Glutamatergic neuron (in vitro differentiated cells): Measurements from ENCODE around the gene DDX39B. TPM values are rescaled to one million over a fixed set of nuclear protein-coding genes. Genes with fewer than 3 reads are reported as not detected.
A peak's percentile ranks its signal among the peaks of the same experiment; 100 is the strongest.

Source experiments
- DNase-seq: peaks from one replicate; pipeline ENCODE4 v3.0.0; 2022
- H3K27ac Mint-ChIP-seq: one replicate; pipeline ENCODE4 v1.8.0; 2020; ENCODE audit warnings: mild to moderate bottlenecking, mixed read lengths, inconsistent platforms; ENCODE audit not compliant: unreplicated experiment
- H3K27me3 Mint-ChIP-seq: one replicate; pipeline ENCODE4 v1.8.0; 2020; ENCODE audit warnings: mild to moderate bottlenecking, moderate library complexity, mixed read lengths, inconsistent platforms; ENCODE audit not compliant: unreplicated experiment
- H3K36me3 Mint-ChIP-seq: one replicate; pipeline ENCODE4 v1.8.0; 2020; ENCODE audit warnings: mild to moderate bottlenecking, mixed read lengths, inconsistent platforms; ENCODE audit not compliant: unreplicated experiment
- H3K4me1 Mint-ChIP-seq: one replicate; pipeline ENCODE4 v1.8.0; 2020; ENCODE audit warnings: mild to moderate bottlenecking, low read depth, mixed read lengths, inconsistent platforms; ENCODE audit not compliant: unreplicated experiment
- H3K4me3 Mint-ChIP-seq: one replicate; pipeline ENCODE4 v1.8.0; 2020; ENCODE audit warnings: mild to moderate bottlenecking, mixed read lengths, inconsistent platforms; ENCODE audit not compliant: unreplicated experiment
- H3K9me3 Mint-ChIP-seq: one replicate; pipeline ENCODE4 v1.8.0; 2020; ENCODE audit warnings: mild to moderate bottlenecking, moderate library complexity, mixed read lengths, inconsistent platforms; ENCODE audit not compliant: unreplicated experiment
- CTCF ChIP-seq: fragments of 200-600 bp; sonication (generic); IDR thresholded peaks from one replicate; pipeline ENCODE4 v1.5.0; 2021; ENCODE audit not compliant: partially characterized antibody, unreplicated experiment
- total RNA-seq: library from RNA; stranded (reverse); fragmentation: NEBNext Ultra II Directional; extraction: Animal tissue kit (Norgen Biotek cat#: 25700); gene quantifications from one replicate; pipeline ENCODE4 v1.2.1, GENCODE V29; 2021; ENCODE audit not compliant: unreplicated experiment

Gene DDX39B
- total RNA-seq, 1 donor from 2014 or later: 526 TPM

DNA sequence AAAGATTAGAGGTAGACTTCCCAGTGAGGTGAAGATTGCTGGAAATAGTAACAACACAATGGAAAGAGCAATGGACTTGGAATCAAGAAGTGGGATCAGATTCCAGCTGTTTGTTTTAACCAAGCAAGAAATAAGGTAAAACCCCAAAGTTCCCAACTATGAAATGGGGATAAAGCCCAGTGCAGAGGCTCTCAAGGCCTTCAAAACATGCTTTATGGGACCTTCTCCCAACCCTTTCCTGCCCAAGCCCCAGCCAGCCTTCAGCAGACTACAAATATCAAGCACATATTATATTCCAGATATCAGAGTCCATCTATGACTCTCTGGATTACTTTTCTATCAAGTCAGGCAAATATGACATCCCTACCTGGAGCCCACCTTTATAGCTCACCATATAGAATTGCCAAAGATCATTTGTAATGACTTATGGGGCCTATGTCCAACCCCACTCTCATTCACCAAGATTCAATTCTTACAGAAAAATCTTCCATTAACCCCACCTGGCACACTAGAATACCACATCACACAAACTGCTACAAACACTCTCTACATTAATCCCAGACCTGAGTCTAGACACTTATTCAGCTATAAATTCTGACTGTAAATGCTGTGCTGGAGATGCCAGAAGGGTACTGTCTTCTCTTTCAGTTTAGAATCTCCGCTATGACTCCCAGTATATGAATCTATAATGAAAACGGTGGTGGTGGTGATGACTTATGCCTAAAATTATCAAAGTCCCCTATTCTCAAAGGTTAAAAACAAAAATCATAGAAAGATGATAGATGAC is 6.1 kb downstream of the DDX39B start:
- no peak for TF ChIP-seq CTCF
- peaks cover 25% of the 10 kb centered on the region for H3K4me1 Mint-ChIP-seq
- peaks cover 9% of the 10 kb centered on the region for H3K27me3 Mint-ChIP-seq
- no peak overlapping the region for H3K27ac Mint-ChIP-seq
- H3K9me3 Mint-ChIP-seq: peaks cover 15% of the 10 kb centered on the region
- DNase-seq: no peak
- H3K36me3 Mint-ChIP-seq: peaks cover 20% of the 10 kb centered on the region
- H3K4me3 Mint-ChIP-seq: peak overlapping the region; percentile 7

GRCh38 chr6:31534521-31535040 is 7.2 kb downstream of the DDX39B start:
- Mint-ChIP-seq H3K9me3 (peaks cover 7% of the 10 kb centered on the region), H3K4me1 (peaks cover 17% of the 10 kb centered on the region), H3K27me3 (peaks cover 5% of the 10 kb centered on the region), H3K27ac (no peak overlapping the region), H3K36me3 (peaks cover 20% of the 10 kb centered on the region), H3K4me3 (no peak overlapping the region)
- no peak for DNase-seq
- TF ChIP-seq CTCF: no peak

DNA sequence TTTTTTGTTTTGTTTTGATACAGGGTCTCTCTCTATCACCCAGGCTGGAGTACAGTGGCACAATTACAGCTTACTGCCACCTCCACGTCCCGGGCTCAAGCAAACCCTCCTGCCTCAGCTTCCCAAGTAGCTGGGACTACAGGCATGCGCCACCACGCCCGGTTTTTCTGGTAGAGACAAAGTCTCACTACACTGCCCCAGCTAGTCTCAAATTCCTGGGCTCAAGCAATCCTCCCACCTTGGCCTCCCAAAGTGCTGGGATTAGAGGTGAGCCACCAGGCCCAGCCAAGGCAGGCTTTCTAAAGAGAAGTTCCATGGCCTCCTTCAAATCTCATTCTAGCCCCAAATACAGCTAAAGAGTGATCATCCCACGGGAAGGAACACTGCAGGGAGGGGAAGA is 7.8 kb downstream of the DDX39B start:
- no peak for DNase-seq
- Mint-ChIP-seq H3K27ac (no peak overlapping the region), H3K27me3 (peaks cover 2% of the 10 kb centered on the region), H3K4me3 (no peak overlapping the region), H3K36me3 (peaks cover 14% of the 10 kb centered on the region), H3K9me3 (peaks cover 3% of the 10 kb centered on the region), H3K4me1 (peaks cover 11% of the 10 kb centered on the region)
- TF ChIP-seq CTCF: no peak

DNA sequence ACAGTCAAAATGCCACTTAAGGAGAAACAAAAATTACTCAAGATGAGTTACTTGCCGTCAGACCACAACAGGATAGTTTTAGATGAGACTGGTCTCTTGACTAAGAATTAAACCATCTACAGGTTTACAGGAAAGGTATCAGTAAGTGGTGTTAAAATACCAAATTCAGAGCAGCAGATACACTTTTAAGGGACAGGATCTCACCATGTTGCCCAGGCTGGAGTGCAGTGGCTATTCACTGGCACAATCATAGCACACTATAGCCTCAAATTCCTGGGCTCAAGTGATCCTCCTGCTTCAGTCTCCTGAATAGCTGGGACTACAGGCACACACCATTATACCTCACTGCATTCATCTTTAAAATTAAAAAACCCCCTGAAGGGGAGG is 8.4 kb downstream of the DDX39B start:
- Mint-ChIP-seq H3K27ac (no peak overlapping the region), H3K4me1 (peaks cover 6% of the 10 kb centered on the region), H3K36me3 (peaks cover 9% of the 10 kb centered on the region), H3K27me3 (peaks cover 5% of the 10 kb centered on the region), H3K9me3 (peaks cover 3% of the 10 kb centered on the region), H3K4me3 (no peak overlapping the region)
- no peak for TF ChIP-seq CTCF
- DNase-seq: no peak
